ENCODE data around the gene HNMT.

DNA sequence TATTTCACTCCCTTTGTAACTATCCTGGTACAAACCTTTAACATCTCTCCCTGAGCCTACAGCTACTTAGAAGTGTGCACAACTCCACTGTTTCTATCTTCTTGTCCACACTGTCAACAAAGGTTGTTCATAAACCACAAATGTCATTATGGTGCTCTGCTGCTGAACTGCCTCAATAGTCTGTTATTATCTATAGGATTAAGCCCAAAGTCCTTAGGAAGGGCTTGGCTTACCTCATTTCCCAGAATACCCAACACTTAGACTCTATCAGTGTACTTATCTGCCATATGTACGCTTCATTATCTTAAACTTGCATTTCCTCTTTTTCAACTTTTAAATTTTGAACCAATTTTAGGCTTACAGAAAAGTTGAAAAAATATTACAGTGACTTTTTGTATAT is 94.2 kb downstream of the HNMT start:
- TF ChIP-seq EZH2 (IDR thresholded peaks at IDR 0.05) (no peak), POLR2AphosphoS5 (IDR thresholded peaks at IDR 0.05; ENCODE audit: borderline replicate concordance, low read depth, low read length) (no peak)
